ENCODE measurements around the gene SOAT2.

GRCh38 chr12:53123578-53124351 lies 20.5 kb downstream of the SOAT2 start:
- TF ChIP-seq POLR2AphosphoS5 (IDR thresholded peaks at IDR 0.05; ENCODE audit: low read depth, low read length) (no peak), POLR2A (IDR thresholded peaks at IDR 0.05; ENCODE audit: low read depth, low read length) (no peak), TAF1 (IDR thresholded peaks at IDR 0.05; ENCODE audit: borderline replicate concordance, low read depth, low read length) (no peak)

All from GM12892 (cell line).